Measurements from ENCODE around the gene OVOL2. TPM values are rescaled to one million over a fixed set of nuclear protein-coding genes. Genes with fewer than 3 reads are reported as not detected.

The OVOL2 gene
- total and polyA plus RNA-seq, 7 donors: not detected

- intact Hi-C loops (cut with DNase I): loop anchor here (2.0 to 10.0 kb wide), 6 partner anchors 37 to 491 kb away; partner anchors contain the start of gene BFSP1 (in 1 of the 2)
- Histone ChIP-seq H3K36me3 (ENCODE audit: insufficient read depth in 1 of 2, low read depth in 1 of 2) (peaks cover 0 to 2% of the 10 kb centered on the region in 2 donors), H3K9me3 (no peaks in the 10 kb centered on the region), H3K4me3 (no peak overlapping the region), H3K27me3 (ENCODE audit: insufficient read depth in 3 of 3, low read length in 2 of 3) (no peaks in the 10 kb centered on the region), H3K27ac (no peak overlapping the region), H3K4me1 (no peaks in the 10 kb centered on the region)
- ATAC-seq: peak; percentile 70 to 88 (median 75)
- no peak for DNase-seq
- 19 to 20% (median 20%) methylated on average over 16 of the region's 16 CpGs for WGBS, 3 donors
- TF ChIP-seq CTCF (IDR thresholded peaks at IDR 0.05): peak; percentile 96
Measured at GRCh38 chr20:17995967-17996819, 61.5 kb downstream of the OVOL2 start.

GRCh38 chr20:17993546-17993945 is 64.2 kb downstream of the OVOL2 start:
- H3K36me3 ChIP-seq (ENCODE audit: insufficient read depth in 1 of 2, low read depth in 1 of 2): peaks cover 3 to 27% of the 10 kb centered on the region in 2 donors
- H3K27me3 ChIP-seq (ENCODE audit: insufficient read depth in 3 of 3, low read length in 2 of 3): no peaks in the 10 kb centered on the region
- TF ChIP-seq CTCF (IDR thresholded peaks at IDR 0.05): no peak
- no peaks in the 10 kb centered on the region for H3K9me3 ChIP-seq
- no peak for DNase-seq
- WGBS, 3 donors: 89 to 93% (median 93%) methylated on average over 3 of the region's 3 CpGs
- peak overlapping the region; percentile 9 for H3K27ac ChIP-seq
- no peaks in the 10 kb centered on the region for H3K4me1 ChIP-seq
- intact Hi-C loops (cut with DNase I): loop anchor here (2.0 to 10.0 kb wide), 3 partner anchors 23 to 489 kb away; partner anchors contain the start of gene BFSP1 (in 1 of the 2)
- H3K4me3 ChIP-seq: no peak overlapping the region
- ATAC-seq: no peak

GRCh38 chr20:17992847-17993513 is 64.7 kb downstream of the OVOL2 start:
- H3K27me3 ChIP-seq (ENCODE audit: insufficient read depth in 3 of 3, low read length in 2 of 3): no peaks in the 10 kb centered on the region
- no peaks in the 10 kb centered on the region for H3K4me1 ChIP-seq
- peak; percentile 54 to 79 (median 64) for ATAC-seq
- no peaks in the 10 kb centered on the region for H3K9me3 ChIP-seq
- DNase-seq: no peak
- H3K4me3 ChIP-seq: no peak overlapping the region
- H3K27ac ChIP-seq: peak overlapping the region; percentile 9
- intact Hi-C loops (cut with DNase I): loop anchor here (2.0 to 10.0 kb wide), 3 partner anchors 22 to 488 kb away; partner anchors contain the start of gene BFSP1 (in 1 of the 2)
- no peak for TF ChIP-seq CTCF (IDR thresholded peaks at IDR 0.05)
- peaks cover 3 to 33% of the 10 kb centered on the region in 2 donors for H3K36me3 ChIP-seq (ENCODE audit: insufficient read depth in 1 of 2, low read depth in 1 of 2)
- 39 to 46% (median 42%) methylated on average over 5 of the region's 5 CpGs for WGBS, 3 donors

GRCh38 chr20:17992224-17992637 is 65.5 kb downstream of the OVOL2 start:
- no peak overlapping the region for H3K4me3 ChIP-seq
- no peaks in the 10 kb centered on the region for H3K27me3 ChIP-seq (ENCODE audit: insufficient read depth in 3 of 3, low read length in 2 of 3)
- TF ChIP-seq CTCF (IDR thresholded peaks at IDR 0.05): no peak
- no peaks in the 10 kb centered on the region for H3K4me1 ChIP-seq
- intact Hi-C loops (cut with DNase I): loop anchor here (2.0 to 10.0 kb wide), 3 partner anchors 21 to 487 kb away; partner anchors contain the start of gene BFSP1 (in 1 of the 2)
- WGBS, 3 donors: 89 to 91% (median 91%) methylated on average over 6 of the region's 6 CpGs
- H3K36me3 ChIP-seq (ENCODE audit: insufficient read depth in 1 of 2, low read depth in 1 of 2): peaks cover 3 to 35% of the 10 kb centered on the region in 2 donors
- H3K27ac ChIP-seq: no peak overlapping the region
- no peak for ATAC-seq
- no peak for DNase-seq
- no peaks in the 10 kb centered on the region for H3K9me3 ChIP-seq
